Endothelial cell of umbilical vein (primary cell): ENCODE results near the gene GAB2.

ENCODE experiments used
- EZH2 ChIP-seq: IDR thresholded peaks from 2 replicates; pipeline ENCODE4 v1.6.1; 2012; ENCODE audit warnings: borderline replicate concordance, low read depth, mild to moderate bottlenecking, moderate library complexity, low read length, inconsistent platforms; ENCODE audit not compliant: severe bottlenecking
- POLR2A ChIP-seq: IDR thresholded peaks from 2 replicates; pipeline ENCODE4 v1.6.1; 2012; ENCODE audit warnings: low read depth, mild to moderate bottlenecking, control low read depth, low read length
- POLR2AphosphoS5 ChIP-seq: IDR thresholded peaks from 2 replicates; pipeline ENCODE4 v1.6.1; 2012; ENCODE audit warnings: low read depth, mild to moderate bottlenecking, control low read depth, low read length, moderate library complexity; ENCODE audit not compliant: insufficient read depth
- TF ChIP-seq, protein P1 (sequence below), 2 donors: IDR thresholded peaks; 1 replicate in 1 of 2; 2 replicates in 1 of 2; pipeline ENCODE4 v1.5.1; 2011; ENCODE audit warnings: low read length in 2 of 2, mild to moderate bottlenecking in 2 of 2, moderate library complexity in 2 of 2, control low read depth in 1 of 2, inconsistent platforms in 1 of 2, low read depth in 1 of 2; ENCODE audit not compliant: insufficient read depth in 1 of 2; ENCODE audit errors: extremely low read depth in 1 of 2

- TF ChIP-seq, protein P1, sequence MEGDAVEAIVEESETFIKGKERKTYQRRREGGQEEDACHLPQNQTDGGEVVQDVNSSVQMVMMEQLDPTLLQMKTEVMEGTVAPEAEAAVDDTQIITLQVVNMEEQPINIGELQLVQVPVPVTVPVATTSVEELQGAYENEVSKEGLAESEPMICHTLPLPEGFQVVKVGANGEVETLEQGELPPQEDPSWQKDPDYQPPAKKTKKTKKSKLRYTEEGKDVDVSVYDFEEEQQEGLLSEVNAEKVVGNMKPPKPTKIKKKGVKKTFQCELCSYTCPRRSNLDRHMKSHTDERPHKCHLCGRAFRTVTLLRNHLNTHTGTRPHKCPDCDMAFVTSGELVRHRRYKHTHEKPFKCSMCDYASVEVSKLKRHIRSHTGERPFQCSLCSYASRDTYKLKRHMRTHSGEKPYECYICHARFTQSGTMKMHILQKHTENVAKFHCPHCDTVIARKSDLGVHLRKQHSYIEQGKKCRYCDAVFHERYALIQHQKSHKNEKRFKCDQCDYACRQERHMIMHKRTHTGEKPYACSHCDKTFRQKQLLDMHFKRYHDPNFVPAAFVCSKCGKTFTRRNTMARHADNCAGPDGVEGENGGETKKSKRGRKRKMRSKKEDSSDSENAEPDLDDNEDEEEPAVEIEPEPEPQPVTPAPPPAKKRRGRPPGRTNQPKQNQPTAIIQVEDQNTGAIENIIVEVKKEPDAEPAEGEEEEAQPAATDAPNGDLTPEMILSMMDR (IDR thresholded peaks at IDR 0.05; ENCODE audit: extremely low read depth in 1 of 2, insufficient read depth in 1 of 2, low read depth in 1 of 2, low read length in 2 of 2) = no peak
- TF ChIP-seq EZH2 (no peak), POLR2AphosphoS5 (no peak), POLR2A (no peak)
Observed at GRCh38 chr11:78199653-78200015, 218.0 kb downstream of the GAB2 start.
